B cell (primary cell): Measurements from ENCODE around the gene RPA3. TPM values are rescaled to one million over a fixed set of nuclear protein-coding genes. Genes with fewer than 3 reads are reported as not detected.

Experiments
- ATAC-seq: fragments of 200-7000 bp; cut with Tn5 transposase; one replicate; pipeline ENCODE4 v1.10.0; 2021; ENCODE audit warnings: low read depth, mild to moderate bottlenecking, moderate number of reproducible peaks, moderate library complexity
- CTCF ChIA-PET: fragments of 350-600 bp; sonication (Branson Sonifier 250); formaldehyde crosslinking; loops from one replicate; lab custom pipeline; 2021; ENCODE audit warnings: antibody characterized with exemption, inconsistent platforms; lab: Charles Lee
- POLR2A ChIA-PET: fragments of 350-600 bp; sonication (Branson Sonifier 250); formaldehyde crosslinking; loops from one replicate; lab custom pipeline; 2021; ENCODE audit warnings: antibody characterized with exemption; lab: Charles Lee
- DNase-seq: peaks from one replicate; pipeline ENCODE4 v3.0.0; 2013
- H2AFZ ChIP-seq: 2 replicates; pipeline ENCODE4 v1.6.1; 2012; ENCODE audit warnings: mild to moderate bottlenecking, low read depth, low read length; ENCODE audit not compliant: insufficient read depth, poor library complexity, severe bottlenecking
- H3K27ac ChIP-seq, 2 donors: 1 replicate in 1 of 2; 2 replicates in 1 of 2; pipeline ENCODE4 v1.5.1; 2012 to 2013; ENCODE audit warnings: low read length in 2 of 2, mild to moderate bottlenecking in 2 of 2, moderate library complexity in 1 of 2
- H3K27me3 ChIP-seq, 4 experiments: fragments of 200-600 bp in 1 of 4; sonication (generic) in 1 of 4; replicated peaks in 1 of 4; 1 replicate in 2 of 4; 2 replicates in 2 of 4; pipeline versions ENCODE4 v1.6.1 to v1.7.0; 2013 to 2016; ENCODE audit warnings: low read length in 3 of 4, mild to moderate bottlenecking in 2 of 4, mixed read lengths in 1 of 4, moderate library complexity in 1 of 4; ENCODE audit not compliant: insufficient read depth in 4 of 4, control insufficient read depth in 3 of 4; ENCODE audit errors: control extremely low read depth in 1 of 4
- H3K36me3 ChIP-seq, 2 experiments: replicated peaks in 1 of 2; 1 replicate in 1 of 2; 2 replicates in 1 of 2; pipeline versions ENCODE4 v1.6.1 to v1.7.1; 2013; ENCODE audit warnings: low read length in 1 of 2; ENCODE audit not compliant: insufficient read depth in 2 of 2, control insufficient read depth in 1 of 2; ENCODE audit errors: control extremely low read depth in 1 of 2, extremely low read depth in 1 of 2
- H3K4me1 ChIP-seq, 2 donors: fragments of 200-600 bp in 1 of 2; sonication (generic) in 1 of 2; 1 replicate in 1 of 2; 2 replicates in 1 of 2; pipeline versions ENCODE4 v1.5.1 to v1.6.1; 2013 to 2017; ENCODE audit warnings: low read length in 2 of 2; ENCODE audit not compliant: control insufficient read depth in 2 of 2, insufficient read depth in 2 of 2
- H3K4me2 ChIP-seq: replicated peaks from 2 replicates; pipeline ENCODE3; 2012; ENCODE audit warnings: mild to moderate bottlenecking, low read depth, low read length; ENCODE audit not compliant: poor library complexity, severe bottlenecking
- H3K4me3 ChIP-seq, 5 experiments: fragments of 200-600 bp in 1 of 5; sonication (generic) in 1 of 5; 1 replicate in 3 of 5; 2 replicates in 2 of 5; pipeline versions ENCODE4 v1.5.1 to v1.7.0; 2011 to 2016; ENCODE audit warnings: low read length in 4 of 5, mild to moderate bottlenecking in 4 of 5, low read depth in 2 of 5, control low read depth in 1 of 5, moderate library complexity in 1 of 5; ENCODE audit not compliant: insufficient read depth in 1 of 5; ENCODE audit errors: control extremely low read depth in 1 of 5, extremely low read depth in 1 of 5
- H3K79me2 ChIP-seq: fragments of 200-600 bp; sonication (generic); one replicate; pipeline ENCODE4 v1.6.0; 2016; ENCODE audit warnings: low read length; ENCODE audit not compliant: control insufficient read depth, insufficient read depth
- H3K9ac ChIP-seq: fragments of 200-600 bp; sonication (generic); 2 replicates; pipeline ENCODE4 v1.6.1; 2017; ENCODE audit warnings: mild to moderate bottlenecking, low read length, moderate library complexity
- H3K9me3 ChIP-seq, 3 donors: one replicate each; pipeline versions ENCODE4 v1.6.1 to v1.7.1; 2013; ENCODE audit warnings: low read length in 2 of 3; ENCODE audit not compliant: control insufficient read depth in 2 of 3, insufficient read depth in 1 of 3; ENCODE audit errors: control extremely low read depth in 1 of 3
- H4K20me1 ChIP-seq: 2 replicates; pipeline ENCODE4 v1.6.0; 2012; ENCODE audit warnings: mild to moderate bottlenecking, low read length; ENCODE audit not compliant: insufficient read depth, control insufficient read depth, poor library complexity, severe bottlenecking
- H3K27ac Mint-ChIP-seq: one replicate; pipeline ENCODE4 v1.8.0; 2021; ENCODE audit warnings: mixed read lengths
- H3K27me3 Mint-ChIP-seq: one replicate; pipeline ENCODE4 v1.8.0; 2021; ENCODE audit warnings: mixed read lengths
- H3K4me1 Mint-ChIP-seq: one replicate; pipeline ENCODE4 v1.8.0; 2021; ENCODE audit warnings: mixed read lengths
- H3K4me3 Mint-ChIP-seq: one replicate; pipeline ENCODE4 v1.8.0; 2021; ENCODE audit warnings: mixed read lengths
- H3K9me3 Mint-ChIP-seq: one replicate; pipeline ENCODE4 v1.8.0; 2022; ENCODE audit warnings: mixed read lengths; ENCODE audit not compliant: insufficient read depth
- CTCF ChIP-seq: fragments of 200-600 bp; IDR thresholded peaks from one replicate; pipeline ENCODE4 v1.8.0; 2022; ENCODE audit warnings: antibody characterized with exemption, mild to moderate bottlenecking
- EZH2 ChIP-seq: IDR thresholded peaks from 2 replicates; pipeline ENCODE4 v1.6.1; 2012; ENCODE audit warnings: borderline replicate concordance, low read depth, mild to moderate bottlenecking, moderate library complexity, low read length; ENCODE audit not compliant: insufficient read depth, poor library complexity, severe bottlenecking
- WGBS: methylation state at CpG from one replicate; pipeline ENCODE4 v1.1.5; 2013; ENCODE audit warnings: missing lambda C conversion rate; ENCODE audit not compliant: insufficient coverage; 5-methylcytosine and 5-hydroxymethylcytosine counted together
- intact Hi-C: fragments of 100-400 bp; cut with micrococcal nuclease; formaldehyde crosslinking; loops from one replicate; pipeline ENCODE4 v1.10.0; 2022
- polyA plus RNA-seq: library from polyadenylated mRNA; depleted of rRNA; stranded (reverse); fragments of >200 nt; gene quantifications from 2 replicates; pipeline ENCODE4 v1.2.3, GENCODE V29; 2012
- total RNA-seq, 2 donors: library from RNA; stranded (reverse); fragments of 120-200 nt in 1 of 2; gene quantifications; 1 replicate in 1 of 2; 2 replicates in 1 of 2; pipeline versions ENCODE4 v1.2.3 to v1.2.4, GENCODE V29; 2013 to 2022

RPA3 gene
- total and polyA plus RNA-seq, 2 donors (not counting 1 experiment from before 2014, with no cell fraction given), result 25.6 to 49.3 TPM

- intact Hi-C loops, result loop anchor here (1.0 to 5.0 kb wide), 4 partner anchors 87 to 622 kb away; no protein-coding TSS in a partner anchor
- Mint-ChIP-seq H3K4me1 (no peaks in the 10 kb centered on the region), H3K27me3 (no peaks in the 10 kb centered on the region), H3K9me3 (no peaks in the 10 kb centered on the region), H3K27ac (no peak overlapping the region), H3K4me3 (no peak overlapping the region)
- H2AFZ ChIP-seq, result no peak overlapping the region
- POLR2A ChIA-PET, result no interaction called here
- H3K79me2 ChIP-seq, result peaks cover 3% of the 10 kb centered on the region
- peak; percentile 33 for ATAC-seq
- H3K4me1 ChIP-seq, result no peaks in the 10 kb centered on the region
- H3K9ac ChIP-seq, result no peak overlapping the region
- DNase-seq, result peak; percentile 58
- peaks cover 11 to 39% of the 10 kb centered on the region in 2 experiments for H3K36me3 ChIP-seq
- H4K20me1 ChIP-seq, result no peaks in the 10 kb centered on the region
- WGBS, result no CpG with 5 or more reads among the region's 1 CpG
- H3K4me2 ChIP-seq, result no peak overlapping the region
- TF ChIP-seq EZH2, result no peak
- TF ChIP-seq CTCF, result peak; percentile 75
- no peaks in the 10 kb centered on the region for H3K9me3 ChIP-seq
- H3K27ac ChIP-seq, result no peak overlapping the region
- H3K4me3 ChIP-seq, result no peak overlapping the region
- CTCF ChIA-PET, result interaction anchor here (0.8 to 3.9 kb wide), 22 partner anchors 9 to 701 kb away, joined by 3 to 53 read pairs (median 4); partner anchors contain the start of gene UMAD1
- no peaks in the 10 kb centered on the region for H3K27me3 ChIP-seq
Observed at GRCh38 chr7:7595451-7595850, 123.0 kb downstream of the RPA3 start.

Other genes with a start within 250 kb of the RPA3 start
- 0.49 and 0.67 TPM in 2 replicates for gene COL28A1, start 182.7 kb downstream of the RPA3 start, total RNA-seq
- gene COL28A1, start 182.7 kb downstream of the RPA3 start, polyA plus RNA-seq, result 0.18 and 0.50 TPM in 2 replicates
- 48.7 and 50.1 TPM in 2 replicates for gene MIOS, start 151.7 kb downstream of the RPA3 start, total RNA-seq
- gene MIOS, start 151.7 kb downstream of the RPA3 start, polyA plus RNA-seq, result 28.9 and 43.6 TPM in 2 replicates
- 25.9 and 27.3 TPM in 2 replicates for gene UMAD1, start 77.9 kb downstream of the RPA3 start, total RNA-seq
- 11.6 and 13.7 TPM in 2 replicates for gene UMAD1, start 77.9 kb downstream of the RPA3 start, polyA plus RNA-seq